ENCODE results near the gene ZC3H12D.
"Not testable (repeated sequence)": the region's sequence is repeated elsewhere in the genome, so short reads cannot be mapped to it uniquely, and the experiment has no call there.

ZC3H12D gene

DNA sequence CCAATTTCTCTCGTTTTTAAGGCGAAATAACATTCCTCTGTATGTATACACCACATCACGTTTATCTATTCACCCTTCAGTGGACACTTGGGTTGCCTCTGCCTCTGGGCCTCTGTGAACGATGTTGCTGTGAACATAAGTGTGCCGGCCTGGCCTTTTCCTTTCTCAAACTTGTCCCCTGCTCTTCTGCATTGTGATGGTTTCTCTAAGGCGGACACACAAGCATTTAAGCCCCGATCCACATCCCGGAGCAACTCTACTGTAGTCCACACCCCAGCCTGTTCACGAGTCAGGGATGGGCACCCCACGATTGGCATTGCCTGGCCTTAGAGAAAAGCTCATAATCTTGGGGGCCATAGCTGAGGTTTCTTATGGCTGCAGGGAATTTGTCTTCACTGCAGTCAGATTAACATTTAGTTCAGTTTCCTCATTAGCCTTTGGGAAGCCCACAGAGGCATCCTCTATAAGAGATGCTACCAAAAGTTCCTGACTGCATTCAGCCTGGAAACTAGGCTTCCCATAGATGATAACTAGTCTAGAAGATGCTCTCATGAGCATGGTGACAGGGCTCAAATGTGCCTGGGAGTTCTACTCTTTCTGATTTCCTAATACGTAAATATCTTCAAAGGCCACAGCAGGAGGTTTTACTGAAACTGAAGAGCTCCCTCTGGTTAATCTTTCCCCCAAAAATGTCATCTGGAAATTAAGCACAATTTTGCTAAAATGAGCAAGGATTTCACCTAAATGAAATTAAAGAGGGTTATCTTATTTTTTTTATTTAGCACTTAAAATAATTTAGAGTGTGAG lies 762 bp downstream of the ZC3H12D start:
- no peak for DNase-seq

DNA sequence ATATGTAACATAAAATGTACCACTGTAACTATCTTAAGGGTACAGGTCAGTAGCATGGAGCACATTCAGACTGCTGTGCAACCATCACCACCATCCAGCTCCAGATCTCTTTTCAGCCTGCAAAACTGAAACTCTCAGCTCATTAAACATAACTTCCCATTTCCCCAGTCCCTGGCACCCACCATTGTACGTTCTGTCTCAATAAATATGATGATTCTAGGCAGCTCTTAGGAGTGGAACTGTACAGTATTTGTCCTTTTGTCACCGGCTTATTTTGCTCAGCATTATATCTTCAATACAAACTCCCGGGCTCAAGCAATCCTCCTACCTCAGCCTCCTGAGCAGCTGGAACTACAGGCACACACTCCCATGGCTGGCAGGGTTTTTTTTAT lies 1.5 kb downstream of the ZC3H12D start:
- no peak for DNase-seq

DNA sequence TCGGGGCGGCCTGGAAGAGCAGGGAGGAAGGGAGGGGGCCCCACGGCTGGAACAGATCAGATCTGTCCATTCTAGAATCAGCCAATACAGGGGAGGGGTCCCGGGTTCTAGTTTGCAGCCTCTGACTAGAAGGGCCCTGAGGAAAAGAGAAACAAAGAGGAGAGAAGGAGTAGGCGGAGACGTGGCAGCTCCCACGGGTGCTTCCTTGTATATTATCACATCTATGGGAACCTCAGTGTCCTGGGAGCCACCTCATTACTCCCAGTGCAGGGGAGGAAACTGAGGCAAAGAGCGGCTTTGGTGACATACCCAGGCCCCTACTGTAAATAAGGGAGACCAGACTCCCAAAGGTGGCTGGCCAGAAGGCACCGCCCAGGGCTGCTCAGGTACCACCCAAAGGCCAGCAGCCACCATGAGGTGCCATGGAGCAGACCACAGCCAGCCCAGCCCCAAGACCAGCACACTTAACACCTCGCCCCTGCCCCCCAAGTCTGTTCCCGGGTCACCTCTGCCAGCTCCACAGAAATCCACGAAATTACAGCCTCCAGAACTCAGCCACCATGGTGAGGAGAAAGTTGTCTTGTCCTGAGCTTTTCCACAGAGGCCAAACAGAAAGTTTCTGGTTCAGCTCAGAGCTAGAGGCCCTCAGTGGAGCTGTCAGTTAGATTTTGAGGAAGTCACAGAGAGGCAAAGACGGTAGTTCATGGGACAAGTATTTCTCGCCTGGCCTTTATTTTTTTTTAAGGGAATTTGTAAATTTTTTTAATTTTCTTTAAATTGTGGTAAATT lies 2.1 kb downstream of the ZC3H12D start:
- DNase-seq: no peak

DNA sequence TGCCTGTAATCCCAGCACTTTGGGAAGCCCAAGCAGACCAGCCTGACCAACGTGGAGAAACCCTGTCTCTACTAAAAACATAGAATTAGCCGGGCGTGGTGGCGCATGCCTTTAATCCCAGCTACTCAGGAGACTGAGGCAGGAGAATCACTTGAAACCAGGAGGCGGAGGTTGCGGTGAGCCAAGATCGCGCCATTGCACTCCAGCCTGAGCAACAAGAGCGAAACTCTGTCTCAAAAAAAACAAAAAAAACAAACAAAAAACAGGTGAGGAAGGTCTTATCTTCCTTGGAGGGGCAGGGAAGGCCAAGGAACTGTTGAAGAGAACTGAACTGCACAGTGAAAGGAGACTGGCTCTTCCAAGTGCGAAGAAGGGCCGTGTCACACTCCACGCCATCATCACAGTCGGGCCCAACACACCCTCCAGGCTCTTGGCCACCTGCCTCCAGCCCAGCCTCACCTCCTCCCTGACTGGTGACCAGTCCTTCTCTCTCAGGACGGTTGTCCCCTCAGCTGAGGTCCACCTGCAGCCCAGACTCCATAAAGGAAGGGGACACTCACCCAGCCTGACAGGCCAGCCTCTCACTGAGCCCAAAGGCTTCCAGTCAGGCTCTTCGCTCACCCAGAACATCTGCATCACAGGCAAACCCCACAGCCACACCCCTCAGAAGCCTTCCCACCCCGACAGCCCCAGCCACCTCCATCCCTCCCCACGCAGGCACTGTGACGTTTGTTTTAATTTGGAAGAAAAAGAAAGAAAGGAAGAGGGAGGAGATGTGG lies 4.1 kb downstream of the ZC3H12D start:
- peak; percentile 53 for DNase-seq

DNA sequence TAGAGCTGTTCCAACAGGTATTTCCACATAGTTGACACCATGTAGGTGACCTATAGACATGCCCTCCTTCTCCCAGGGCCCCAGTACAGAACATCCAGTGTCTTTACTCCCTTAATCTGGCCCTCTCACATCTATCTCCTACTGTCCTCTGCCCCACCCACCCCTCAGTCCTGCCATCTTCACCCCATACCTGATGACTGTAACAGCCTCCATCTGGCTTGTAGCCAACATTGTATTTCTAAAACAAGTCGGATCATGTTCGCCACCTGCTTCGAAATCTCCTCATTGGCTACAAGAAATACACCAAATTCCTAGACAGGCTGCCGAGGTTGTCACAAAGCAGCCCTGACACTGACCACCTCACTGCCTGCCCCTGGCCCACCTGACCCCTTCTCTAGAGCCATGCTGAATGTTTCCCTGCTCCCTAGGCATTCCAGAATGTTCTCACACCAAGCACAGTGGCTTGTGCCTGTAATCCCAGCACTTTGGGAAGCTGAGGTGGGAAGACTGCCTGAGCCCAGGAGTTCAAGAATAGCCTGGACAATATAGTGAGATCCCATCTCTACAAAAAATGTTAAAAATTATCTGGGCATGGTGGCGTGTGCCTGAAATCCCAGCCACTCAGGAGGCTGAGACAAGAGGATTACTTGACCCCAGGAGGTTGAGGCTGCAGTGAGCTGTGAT lies 6.0 kb downstream of the ZC3H12D start:
- DNase-seq: no peak

DNA sequence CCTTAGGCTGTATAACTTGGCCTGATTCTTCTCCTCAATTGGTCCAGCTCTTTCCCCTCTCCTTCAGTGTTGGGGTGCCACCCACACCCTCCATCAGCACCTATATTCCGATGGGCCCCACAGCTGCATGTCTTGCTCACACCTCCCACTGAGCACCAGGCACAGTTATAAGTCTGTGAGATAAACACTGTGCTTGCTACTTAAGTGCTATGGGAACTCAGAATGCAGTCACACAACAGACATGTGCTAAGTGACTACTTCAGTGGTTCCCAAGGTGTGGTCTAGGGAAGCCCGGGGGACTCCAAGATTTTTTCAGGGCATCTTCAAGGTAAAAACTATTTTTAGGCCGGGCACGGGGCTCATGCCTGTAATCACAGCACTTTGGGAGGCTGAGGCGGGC lies 7.3 kb downstream of the ZC3H12D start:
- DNase-seq: no peak

DNA sequence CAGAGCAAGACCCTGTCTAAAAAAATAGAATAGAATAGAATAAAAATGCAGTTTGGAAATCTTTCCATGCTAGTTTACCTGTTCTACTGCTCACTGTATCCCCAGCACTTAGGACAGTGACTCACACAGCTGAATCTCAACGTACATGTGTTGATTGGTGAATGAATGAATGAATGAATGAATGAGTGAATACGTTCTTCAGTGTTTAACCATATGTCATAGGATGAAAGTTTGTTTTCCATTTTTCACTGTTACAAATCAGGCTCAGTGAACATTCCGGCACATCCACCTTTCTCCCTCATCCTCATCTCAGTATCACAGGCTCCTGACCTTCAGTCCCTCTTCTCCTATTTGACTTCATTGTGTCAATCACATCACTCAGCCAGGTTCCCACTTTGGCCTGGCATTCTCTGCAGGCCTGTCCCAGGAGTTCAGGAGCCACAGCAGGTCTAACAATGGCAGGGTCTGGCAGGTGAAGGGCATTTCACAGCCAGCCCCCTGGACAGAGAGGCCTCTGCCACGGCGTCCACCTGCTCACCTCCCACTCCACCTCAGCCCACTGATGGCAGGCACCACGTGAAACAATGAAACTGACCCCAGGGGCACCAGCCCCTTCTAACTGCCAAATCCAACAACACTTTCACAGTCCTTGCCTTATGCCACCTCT lies 7.9 kb downstream of the ZC3H12D start:
- DNase-seq: no peak

DNA sequence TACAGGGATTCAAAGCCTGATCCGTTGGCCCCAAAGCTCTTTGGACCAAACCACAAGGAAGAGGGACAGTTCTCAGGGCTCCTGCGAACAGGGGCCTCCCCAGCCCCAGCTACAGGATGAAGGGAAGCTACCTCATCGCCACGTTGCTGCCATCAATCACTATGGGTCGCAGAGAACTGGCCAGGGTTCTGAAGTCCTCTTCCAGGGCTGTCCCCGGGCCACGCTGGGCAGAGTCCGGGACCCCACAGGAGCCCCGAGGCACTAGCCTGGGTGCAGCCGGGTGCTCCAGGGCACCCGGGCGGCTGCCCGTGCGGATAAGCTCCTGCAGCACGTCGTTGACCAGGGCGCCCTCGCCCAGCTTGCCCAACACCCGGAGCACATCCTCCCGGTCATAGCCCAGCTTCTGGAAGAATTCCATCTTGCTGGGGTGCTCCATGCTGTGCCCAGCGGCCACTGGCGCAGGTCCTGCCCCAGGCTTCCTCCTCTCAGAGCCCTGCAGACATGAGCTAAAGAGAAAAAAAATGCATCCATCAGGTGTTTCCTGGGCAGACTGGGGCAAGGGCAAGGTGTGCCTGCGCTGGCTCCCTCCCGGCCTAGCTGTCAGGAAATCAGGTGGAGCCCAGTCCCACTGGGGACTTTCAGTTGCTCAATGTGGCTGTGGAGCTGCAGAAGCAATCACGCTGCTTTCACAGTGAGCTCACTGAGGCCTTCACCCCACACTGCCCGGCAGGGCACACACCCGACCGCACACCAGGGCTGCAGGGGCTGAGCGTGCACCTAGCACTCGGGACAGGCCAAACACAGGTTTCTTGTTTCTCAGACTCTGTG lies 10.5 kb downstream of the ZC3H12D start:
- DNase-seq: no peak

DNA sequence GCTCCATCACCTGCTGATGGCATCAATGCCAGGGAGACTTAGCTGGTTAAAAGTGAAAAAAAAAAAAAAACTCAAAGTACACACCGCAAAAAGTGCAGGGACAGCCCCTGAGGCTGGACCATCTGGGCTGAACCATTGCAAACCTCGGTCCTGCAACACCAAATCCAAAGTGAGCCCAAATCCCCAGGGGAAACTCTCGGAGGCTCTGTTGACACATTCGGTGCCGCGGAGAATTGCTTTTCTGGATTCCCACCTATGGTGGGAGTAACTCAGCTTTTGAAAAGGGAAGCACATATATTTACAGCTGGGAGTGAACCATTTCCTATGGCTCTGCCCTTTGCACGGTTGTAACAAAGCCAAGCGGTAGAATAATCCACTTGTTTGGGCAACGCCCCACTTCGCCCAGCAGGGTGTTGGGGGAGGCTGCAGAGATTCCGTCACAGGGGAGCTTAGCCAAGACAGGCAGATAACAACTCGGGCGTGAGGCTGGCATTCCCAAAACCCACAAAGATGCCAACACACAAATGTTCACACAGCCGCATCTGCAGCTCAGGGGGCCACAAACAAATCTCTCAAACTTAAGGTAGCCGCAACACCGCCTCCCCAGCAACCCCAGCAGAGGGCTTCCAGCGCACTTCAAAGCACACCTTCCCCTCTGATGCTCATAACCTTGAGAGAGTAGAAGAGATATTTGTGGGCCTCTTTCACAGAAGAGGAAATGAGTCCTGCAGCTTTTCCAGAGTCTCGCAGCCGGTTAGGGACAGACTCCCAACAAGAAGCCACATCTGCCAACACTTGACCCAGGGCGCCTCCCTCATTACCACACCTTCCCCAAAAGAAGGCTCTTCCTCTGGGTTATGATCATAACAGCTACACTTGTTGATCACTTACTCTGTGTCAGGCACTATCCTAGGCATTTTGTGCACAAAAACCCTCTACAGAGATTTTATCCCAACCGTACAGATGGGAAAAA lies 11.4 kb downstream of the ZC3H12D start:
- DNase-seq: no peak

DNA sequence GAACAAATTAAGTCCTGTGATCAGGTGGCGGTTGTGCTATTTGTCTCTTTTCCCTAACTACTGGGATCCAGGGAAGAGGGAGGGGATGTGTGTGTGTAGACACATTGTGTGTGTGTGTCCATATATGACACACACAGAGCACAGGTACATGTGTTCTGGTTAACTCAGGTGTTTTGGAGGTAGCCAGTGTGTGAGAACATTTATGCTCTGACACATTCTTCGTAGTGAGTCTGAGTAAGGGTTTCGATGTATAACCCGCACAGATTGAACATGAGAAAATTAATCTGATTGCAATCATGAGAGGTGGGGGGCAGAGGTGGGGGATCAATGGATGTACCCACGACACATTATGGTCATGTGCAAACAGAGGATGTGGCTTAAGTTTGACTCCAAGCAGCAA lies 12.6 kb downstream of the ZC3H12D start:
- DNase-seq: no peak

DNA sequence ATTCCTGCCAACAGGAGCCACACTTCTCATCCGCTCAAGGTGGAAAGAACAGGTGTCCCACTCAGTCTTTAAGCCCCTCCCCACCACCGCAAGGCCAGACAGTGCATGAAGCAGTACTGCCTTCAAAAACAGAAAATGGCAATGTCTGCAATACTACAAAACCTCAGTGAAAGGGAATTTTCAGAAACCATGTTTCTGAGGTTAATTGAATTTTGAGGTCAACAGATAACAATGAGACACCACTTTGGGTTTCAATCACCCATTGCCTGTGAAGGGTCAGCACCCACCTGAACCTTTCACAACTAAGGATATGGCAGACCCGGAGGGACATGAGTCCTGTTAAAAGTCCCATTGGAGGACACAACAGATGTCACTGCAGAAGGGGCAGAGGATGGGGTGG lies 13.0 kb downstream of the ZC3H12D start:
- DNase-seq: no peak

DNA sequence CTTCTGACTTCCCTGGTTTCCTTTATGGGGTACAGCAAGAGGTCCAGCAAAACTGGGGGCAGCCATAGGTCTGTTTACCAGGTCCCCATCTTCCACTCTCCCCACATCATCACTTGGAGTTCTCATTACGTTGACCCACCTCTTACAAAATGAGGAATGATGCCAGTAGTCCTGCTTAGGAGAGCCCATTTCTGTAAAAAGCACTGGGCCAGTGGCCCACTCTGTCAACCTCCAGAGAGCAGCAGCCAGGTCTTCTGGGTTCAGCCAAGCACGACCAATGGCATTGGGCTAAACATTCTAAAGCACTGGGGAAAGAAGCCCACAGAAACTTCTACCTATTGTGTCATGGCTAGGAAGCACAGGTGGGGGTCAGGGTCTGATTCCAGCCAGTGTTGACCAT lies 13.9 kb downstream of the ZC3H12D start:
- no peak for DNase-seq

DNA sequence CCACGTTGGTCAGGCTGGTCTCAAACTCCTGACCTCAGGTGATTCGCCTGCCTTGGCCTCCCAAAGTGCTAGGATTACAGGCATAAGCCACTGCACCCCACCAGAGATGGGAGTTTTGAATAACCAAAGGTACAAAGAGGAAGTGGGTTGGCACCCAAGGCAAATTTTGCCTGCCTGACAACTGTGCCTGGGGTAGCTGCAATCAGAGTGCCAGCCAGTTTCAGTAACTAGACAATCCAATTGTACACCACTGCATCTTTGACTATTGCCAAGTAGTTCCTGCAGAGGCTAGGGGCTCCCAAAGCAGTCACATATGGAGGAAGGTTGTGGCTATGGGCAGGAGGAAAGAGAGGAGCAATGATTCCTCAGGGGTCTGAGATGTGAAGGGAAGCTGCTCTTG lies 16.6 kb downstream of the ZC3H12D start:
- DNase-seq: no peak

DNA sequence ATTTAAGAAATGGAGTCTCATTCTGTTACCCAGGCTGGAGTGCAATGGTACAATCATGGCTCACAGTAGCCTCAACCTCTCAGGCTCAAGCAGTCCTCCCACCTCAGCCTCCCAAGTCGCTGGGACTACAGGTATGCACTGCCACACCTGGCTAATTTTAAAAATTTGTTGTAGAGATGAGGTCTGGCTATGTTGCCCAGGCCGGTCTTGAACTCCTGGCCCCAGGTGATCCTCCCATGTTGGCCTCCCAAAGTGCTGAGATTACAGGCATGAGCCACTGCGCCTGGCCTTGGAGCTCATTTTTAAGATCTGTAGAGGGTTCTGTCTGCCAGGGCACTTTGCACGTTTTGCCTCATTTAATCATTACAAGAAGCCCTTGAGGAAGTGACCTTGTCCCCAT lies 17.5 kb downstream of the ZC3H12D start:
- DNase-seq: no peak

DNA sequence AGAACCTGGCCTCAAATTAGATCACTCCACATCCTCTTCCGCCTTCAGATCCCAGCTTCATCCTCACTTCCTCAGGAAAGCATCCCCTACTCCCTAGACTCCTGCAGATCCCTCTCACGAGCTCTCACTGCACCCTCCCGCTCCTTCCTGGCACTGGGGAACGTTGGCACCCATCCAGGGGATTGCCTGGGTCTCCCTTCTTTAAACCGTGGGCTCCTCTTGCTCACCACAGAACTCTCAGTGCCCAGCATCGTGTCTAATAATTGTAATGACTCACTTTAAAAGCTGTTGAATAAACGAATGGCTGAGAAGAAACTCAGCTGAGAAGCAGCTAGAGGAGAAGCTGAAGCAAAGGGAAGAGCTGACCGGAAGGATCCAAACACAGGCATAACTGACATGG lies 20.4 kb downstream of the ZC3H12D start:
- no peak for DNase-seq

DNA sequence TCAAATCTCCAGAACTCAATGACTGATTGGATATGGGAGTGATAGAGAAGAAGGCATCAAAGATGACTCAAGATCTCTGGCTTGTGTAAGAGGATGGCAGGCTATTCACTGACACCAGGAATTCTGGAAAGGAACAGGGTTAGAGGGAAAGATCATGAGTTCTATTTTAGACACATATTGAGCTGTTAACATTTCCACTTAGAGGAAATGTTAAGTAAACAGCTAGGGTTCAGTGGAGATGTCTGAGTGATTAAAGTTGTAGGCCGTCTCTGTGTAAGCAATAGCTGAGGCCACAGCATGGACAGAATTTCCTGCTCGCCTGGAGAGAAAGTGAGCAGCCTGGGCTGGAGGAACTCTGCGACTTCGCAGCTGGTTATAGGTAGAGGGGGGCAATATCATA lies 21.0 kb downstream of the ZC3H12D start:
- no peak for DNase-seq

DNA sequence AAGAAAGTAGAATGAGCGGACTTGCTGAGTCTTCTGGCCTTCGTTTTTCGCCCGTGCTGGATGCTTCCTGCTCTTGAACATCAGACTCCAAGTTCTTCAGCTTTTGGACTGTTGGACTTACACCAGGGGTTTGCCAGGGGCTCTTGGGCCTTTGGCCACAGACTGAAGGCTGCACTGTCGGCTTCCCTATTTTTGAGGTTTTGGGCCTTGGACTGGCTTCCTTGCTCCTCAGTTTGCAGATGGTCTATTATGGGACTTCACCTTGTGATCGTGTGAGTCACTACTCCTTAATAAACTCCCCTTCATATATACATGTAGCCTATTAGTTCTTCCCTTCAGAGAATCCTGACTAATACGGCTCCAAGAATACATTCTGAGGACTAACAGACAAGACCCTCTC lies 22.1 kb downstream of the ZC3H12D start:
- not testable (repeated sequence) for DNase-seq

DNA sequence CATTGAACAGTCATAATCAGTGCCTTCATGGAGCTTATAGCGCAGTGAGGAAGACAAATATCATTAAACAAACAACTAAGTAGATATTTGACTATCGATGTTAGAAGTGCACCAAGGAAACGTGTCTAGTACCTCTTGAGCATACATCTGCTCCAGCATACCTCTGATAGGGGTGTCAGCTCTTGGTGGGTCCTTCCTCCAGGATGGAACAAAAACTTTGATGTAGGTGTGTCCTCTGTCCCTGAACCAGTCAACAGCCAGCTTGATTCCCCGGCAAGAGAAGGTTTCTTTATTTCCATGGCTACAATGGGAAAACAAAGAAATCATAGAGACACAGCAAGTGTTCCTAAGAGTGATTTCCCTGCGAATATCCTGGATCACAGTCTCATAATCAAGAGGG lies 23.1 kb downstream of the ZC3H12D start:
- DNase-seq: no peak

DNA sequence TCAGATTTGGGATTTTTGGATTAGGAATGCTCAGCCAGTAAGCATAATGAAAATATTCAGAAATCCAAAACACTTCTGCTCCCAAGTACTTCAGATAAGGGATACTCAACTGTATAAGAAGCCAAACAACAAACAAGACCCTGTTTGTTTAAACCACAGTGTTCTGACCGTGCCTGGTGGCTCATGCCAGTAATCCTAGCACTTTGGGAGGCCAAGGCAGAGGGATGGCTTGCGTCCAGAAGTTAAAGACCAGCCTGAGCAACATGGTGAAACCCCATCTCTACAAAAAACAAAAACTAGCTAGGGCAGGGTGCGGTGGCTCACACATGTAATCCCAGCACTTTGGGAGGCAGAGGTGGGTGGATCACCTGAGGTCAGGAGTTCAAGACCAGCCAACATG lies 24.6 kb downstream of the ZC3H12D start:
- DNase-seq: not testable (repeated sequence)

DNA sequence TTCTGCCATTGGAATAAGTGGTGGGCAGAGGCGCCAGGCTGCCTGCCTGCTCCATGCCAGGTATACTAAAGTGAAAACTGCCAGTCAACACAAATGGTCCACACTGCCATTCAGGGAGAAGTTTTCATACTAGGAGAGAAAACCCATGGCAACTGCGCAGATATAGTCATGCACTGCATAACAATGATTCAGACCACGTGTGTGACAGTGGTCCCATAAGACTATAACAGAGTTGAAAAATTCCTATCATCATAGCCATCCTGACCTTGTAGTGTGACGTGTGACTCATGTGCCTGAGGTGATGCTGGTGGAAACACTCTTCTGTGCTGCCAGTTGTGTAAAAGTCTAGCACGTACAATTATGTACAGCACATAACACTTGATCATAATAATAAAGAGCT lies 25.1 kb downstream of the ZC3H12D start:
- DNase-seq: no peak
